HepG2 (cell line): Measurements from ENCODE around the gene TPP2.

Experiments
- AGO2 ChIP-seq: fragments of 200-400 bp; formaldehyde crosslinking; optimal IDR thresholded peaks from 2 replicates; pipeline ENCODE3; 2017; ENCODE audit warnings: mild to moderate bottlenecking, low read depth, low read length, moderate library complexity
- BRCA1 ChIP-seq: sonication (generic); formaldehyde crosslinking; IDR thresholded peaks from 2 replicates; pipeline ENCODE4 v1.4.0; 2020; ENCODE audit warnings: missing genetic modification reagents
- CTCF ChIP-seq: sonication (generic); formaldehyde crosslinking; IDR thresholded peaks from 2 replicates; pipeline ENCODE4 v1.5.0; 2020; ENCODE audit warnings: mild to moderate bottlenecking, missing genetic modification reagents, moderate library complexity
- MIER3 ChIP-seq: IDR thresholded peaks from 2 replicates; pipeline ENCODE4 v1.6.1; 2016; ENCODE audit warnings: missing compliant biosample characterization, borderline replicate concordance
- MTA1 ChIP-seq: sonication (generic); formaldehyde crosslinking; IDR thresholded peaks from 2 replicates; pipeline ENCODE4 v1.4.0; 2020; ENCODE audit warnings: missing genetic modification reagents, mild to moderate bottlenecking, borderline replicate concordance
- REST ChIP-seq, 2 experiments: IDR thresholded peaks; 2 replicates each; pipeline ENCODE4 v1.6.1; 2011 to 2012; ENCODE audit warnings: low read length in 2 of 2, borderline replicate concordance in 1 of 2, low read depth in 1 of 2, mild to moderate bottlenecking in 1 of 2, moderate library complexity in 1 of 2
- SATB2 ChIP-seq: sonication (generic); formaldehyde crosslinking; IDR thresholded peaks from 2 replicates; pipeline ENCODE4 v1.5.0; 2020; ENCODE audit warnings: missing genetic modification reagents
- SRF ChIP-seq: IDR thresholded peaks from 2 replicates; pipeline ENCODE4 v1.6.1; 2011; ENCODE audit warnings: mild to moderate bottlenecking, low read depth, low read length, moderate library complexity
- ZMAT3 ChIP-seq: sonication (generic); formaldehyde crosslinking; conservative IDR thresholded peaks from 2 replicates; pipeline ENCODE4 v1.7.0; 2021; ENCODE audit warnings: missing genetic modification reagents
- ZNF317 ChIP-seq: sonication (generic); formaldehyde crosslinking; IDR thresholded peaks from 2 replicates; pipeline ENCODE4 v1.5.0; 2020; ENCODE audit warnings: mild to moderate bottlenecking, missing genetic modification reagents
- ZNF530 ChIP-seq: sonication (generic); formaldehyde crosslinking; IDR thresholded peaks from 2 replicates; pipeline ENCODE4 v1.5.0; 2020; ENCODE audit warnings: low read depth, mild to moderate bottlenecking, missing genetic modification reagents

GRCh38 chr13:102558029-102558428 is 38.8 kb upstream of the TPP2 start:
- TF ChIP-seq ZNF317: no peak
- TF ChIP-seq MIER3 (CRISPR knock-in tag): no peak
- no peak for TF ChIP-seq AGO2
- TF ChIP-seq ZMAT3 (CRISPR knock-in tag): no peak
- no peak for TF ChIP-seq BRCA1 (CRISPR knock-in tag)
- TF ChIP-seq CTCF (CRISPR knock-in tag): no peak
- no peak for TF ChIP-seq SATB2 (CRISPR knock-in tag)
- TF ChIP-seq MTA1: no peak
- no peak for TF ChIP-seq ZNF530 (CRISPR knock-in tag)
- TF ChIP-seq REST (IDR thresholded peaks at IDR 0.05; ENCODE audit: borderline replicate concordance in 1 of 2, low read depth in 1 of 2, low read length in 2 of 2): no peak
- TF ChIP-seq SRF: no peak
